Measurements from ENCODE around the gene ANKRD34B.
"Not testable (repeated sequence)": the region's sequence is repeated elsewhere in the genome, so short reads cannot be mapped to it uniquely, and the experiment has no call there.

The ANKRD34B gene

DNA sequence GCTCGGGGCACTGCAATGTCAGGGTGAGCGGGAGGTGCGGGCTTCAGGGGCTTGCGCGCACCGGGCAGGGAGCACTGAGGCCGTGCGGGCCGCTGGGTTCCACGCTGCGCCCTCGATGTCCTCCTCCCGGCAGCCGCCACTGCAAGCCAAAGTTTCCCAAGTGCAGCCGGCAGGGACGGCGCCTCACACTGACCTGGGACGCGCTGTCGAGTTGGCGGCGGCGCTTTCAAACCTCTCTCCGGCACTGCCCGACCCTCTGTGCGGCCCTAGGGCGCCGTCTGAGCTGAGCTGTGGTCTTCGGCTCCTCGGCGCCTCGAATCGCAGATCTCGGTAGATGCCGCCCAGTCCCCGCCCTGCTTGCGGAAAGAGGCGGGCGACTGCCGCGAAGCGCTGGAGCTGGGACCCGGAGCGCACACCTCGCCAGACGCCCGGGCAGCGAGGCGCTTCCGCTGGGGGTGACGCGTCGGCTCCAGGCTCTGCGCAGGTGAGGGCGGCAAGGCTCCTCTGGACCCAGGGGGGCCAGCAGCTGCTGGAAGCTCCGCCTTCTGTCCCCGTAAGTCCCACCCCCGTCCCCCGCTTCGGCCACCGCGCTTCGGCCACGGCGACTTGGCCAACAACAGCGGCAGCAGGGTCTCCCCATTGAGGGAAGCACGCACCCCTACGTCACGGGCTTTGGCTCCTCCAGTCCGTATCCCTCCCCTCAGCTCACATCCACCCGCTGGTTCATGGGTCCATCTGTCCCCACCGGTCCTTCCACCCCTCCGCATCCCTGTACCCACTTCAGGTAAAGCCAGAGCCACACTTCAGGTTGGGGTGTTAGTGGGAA, at the start of gene ANKRD34B:
TSS of gene ANKRD34B (minus strand) at position 320 of the 826 bp plus-strand sequence. CDS start 10,261 bp downstream, outside the sequence.
- in situ Hi-C loops (cut with MboI; ENCODE audit: low sequenced_read_pairs) = no loop called here

DNA sequence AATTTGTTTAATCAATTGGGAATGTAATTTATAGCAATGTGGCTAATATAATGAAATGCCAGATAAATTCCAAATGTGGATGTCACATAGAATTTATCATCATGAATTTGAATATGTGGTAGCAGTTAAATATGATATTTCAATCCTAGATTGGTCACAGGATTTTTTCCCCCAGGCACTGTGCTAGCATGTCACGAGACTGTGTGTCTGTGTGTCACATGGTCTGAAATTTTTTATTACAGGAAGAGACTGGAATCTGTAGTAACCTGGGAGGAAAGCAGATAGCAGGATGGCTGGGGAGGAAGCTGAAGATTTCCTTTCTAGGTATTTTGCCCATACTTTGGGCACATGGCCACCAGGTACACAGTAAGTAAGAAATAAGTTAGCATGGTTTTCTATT, 49.0 kb upstream of the ANKRD34B start:
- in situ Hi-C loops (cut with MboI; ENCODE audit: low sequenced_read_pairs) = no loop called here

DNA sequence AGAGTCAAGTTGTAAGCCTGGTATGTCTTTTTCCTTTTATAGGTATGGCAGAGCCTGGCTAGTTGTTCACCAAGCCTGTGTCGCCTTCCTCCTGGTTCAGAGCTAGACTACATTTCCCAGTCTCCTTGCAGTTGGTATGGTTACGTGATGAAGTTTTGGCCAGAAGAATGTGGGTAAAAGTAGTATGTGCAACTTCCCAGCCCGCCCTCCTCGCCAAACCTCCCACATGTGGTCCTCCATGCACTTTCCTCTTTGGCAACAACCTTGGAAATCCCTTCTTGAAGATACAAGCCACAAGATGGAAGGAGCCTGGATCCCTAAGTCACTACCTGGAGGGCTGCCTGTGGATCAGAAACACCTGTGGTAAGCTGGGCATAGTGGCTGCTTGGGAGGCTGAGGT, 48.4 kb upstream of the ANKRD34B start:
- in situ Hi-C loops (cut with MboI; ENCODE audit: low sequenced_read_pairs) = no loop called here

DNA sequence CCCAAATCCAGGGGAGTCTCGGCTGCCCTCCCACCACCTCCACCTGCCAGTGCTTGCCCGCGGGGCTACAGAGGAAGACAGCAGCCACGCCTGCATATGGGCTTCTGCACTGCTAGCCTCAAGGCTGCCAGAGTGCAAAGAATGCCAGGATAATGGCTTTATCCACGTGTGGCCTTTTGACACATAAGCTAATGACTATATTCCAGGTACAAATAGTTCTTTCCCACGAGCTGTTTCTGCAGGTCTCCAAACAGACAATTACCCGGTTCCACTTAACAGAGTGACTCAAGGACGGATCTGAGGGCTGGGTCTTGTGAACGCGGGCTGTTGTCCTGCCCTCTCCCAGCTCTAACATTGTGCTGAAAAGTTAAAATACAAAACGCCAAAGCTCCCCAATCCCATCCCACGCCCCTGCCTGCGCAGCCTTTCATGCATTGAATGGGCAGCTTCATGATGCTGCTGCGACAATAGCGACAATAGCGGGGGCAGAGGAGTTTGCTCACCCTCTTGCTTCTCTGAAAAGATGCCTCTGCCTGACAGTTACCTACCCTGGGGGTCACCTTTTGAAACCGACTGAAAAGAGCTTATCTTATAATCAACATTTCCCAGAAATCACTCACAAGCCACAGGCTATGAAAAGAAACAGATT, 45.3 kb upstream of the ANKRD34B start:
- in situ Hi-C loops (cut with MboI; ENCODE audit: low sequenced_read_pairs) = no loop called here

DNA sequence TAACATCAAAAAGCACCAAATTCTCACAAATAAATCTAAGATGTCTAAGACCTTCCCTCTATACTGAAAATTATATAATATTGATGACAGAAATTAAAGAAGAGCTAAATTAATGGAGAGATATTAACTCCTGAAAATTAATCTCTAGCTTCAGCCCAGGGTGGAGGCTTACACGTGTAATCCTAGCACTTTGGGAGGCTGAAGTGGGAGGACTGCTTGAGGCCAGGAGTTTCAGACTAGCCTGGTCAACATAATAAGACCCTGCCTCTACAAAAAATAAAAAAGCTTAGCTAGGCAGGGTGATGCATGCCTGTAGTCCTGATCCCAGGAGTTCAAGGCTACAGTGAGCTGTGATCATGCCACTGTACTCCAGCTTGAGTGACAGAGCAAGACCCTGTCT, 39.6 kb upstream of the ANKRD34B start:
- in situ Hi-C loops (cut with MboI; ENCODE audit: low sequenced_read_pairs) = no loop called here

DNA sequence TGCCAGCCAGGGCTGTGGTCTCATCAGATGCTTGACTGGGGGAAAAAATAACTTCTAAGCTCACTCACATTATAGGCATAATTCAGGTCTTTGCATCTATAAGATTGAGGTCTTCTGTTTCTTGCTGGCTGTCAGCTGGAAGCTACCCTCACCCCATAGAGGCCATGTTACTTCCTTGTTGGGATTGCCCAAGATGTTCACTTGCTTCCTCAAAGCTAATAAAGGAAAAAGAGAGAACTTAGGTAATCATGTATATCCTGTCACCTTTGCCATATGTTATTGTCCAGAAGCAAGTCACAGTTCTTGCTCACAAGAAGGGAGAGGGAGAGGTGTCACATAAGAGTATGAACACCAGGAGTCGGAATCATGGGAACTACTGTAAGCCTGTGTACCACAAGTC, 38.7 kb upstream of the ANKRD34B start:
- in situ Hi-C loops (cut with MboI; ENCODE audit: low sequenced_read_pairs) = no loop called here

DNA sequence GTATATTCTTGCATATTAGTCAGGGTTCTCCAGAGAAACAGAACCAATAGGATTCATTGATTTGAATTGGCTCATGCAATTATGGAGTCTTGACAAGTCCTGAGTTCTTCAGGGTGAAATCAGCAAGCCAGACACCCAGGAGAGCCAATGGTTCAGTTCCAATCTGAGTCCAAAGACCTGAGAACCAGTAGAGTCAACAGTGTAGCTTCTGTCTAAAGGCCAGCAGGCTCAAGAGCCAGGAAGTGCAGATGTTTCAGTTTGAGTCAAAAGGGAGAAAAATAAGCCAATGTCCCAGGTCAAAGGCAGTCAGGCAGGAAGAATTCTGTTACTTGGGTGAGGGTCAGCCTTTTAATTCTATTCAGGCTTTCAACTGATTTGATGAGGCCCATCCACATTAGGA, 37.8 kb upstream of the ANKRD34B start:
- in situ Hi-C loops (cut with MboI; ENCODE audit: low sequenced_read_pairs) = no loop called here

DNA sequence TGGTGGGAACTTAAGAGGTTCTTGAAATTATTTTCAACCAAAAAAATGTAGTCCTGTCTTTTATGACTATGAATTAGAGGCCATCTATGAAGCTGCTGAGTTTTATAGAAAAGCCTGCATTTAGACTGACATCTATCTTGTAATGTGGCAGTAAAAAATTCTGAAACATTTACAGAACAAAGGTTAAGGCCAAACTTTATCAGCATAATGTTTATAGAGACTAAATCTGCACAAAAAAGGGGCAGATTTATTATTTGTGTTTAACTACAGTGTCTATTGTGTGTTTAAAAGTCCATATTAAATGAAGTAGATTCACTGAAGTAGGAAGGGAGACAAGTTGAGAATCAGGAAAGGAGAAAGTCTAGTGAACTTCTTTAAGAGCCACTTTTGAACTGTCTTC, 37.3 kb upstream of the ANKRD34B start:
- in situ Hi-C loops (cut with MboI; ENCODE audit: low sequenced_read_pairs) = no loop called here

DNA sequence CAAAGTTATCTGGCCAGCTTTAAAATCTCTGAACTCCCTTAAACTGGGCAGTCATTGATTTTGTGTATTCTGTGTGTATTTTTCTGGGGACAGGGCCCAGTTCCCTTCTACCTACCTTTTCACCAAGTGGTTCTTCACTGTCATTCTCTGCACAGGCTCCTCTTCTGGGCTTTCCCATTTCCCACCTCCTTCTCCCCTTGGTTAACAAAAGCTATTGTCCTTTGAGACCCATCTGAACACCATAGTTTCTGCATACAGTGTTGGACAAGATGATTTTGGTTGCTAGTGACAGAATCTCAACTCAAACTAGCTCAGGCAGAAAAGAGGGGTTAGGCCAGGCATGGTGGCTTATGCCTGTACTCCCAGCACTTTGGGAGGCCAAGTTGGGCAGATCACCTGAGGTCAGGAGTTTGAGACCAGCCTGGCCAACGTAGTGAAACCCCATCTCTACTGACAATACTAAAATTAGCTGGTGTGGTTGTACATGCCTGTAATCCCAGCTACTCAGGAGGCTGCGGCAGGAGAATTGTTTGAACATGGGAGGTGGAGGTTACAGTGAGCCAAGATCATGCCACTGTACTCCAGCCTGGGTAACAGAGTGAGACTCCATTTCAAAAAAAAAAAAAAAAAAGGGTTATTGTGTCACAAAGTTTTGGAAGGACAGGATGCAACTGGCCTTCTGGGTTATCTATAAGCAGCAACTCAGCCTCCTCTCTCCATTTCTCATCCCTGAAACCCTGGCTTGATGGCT, 31.0 kb upstream of the ANKRD34B start:
- in situ Hi-C loops (cut with MboI; ENCODE audit: low sequenced_read_pairs) = no loop called here

DNA sequence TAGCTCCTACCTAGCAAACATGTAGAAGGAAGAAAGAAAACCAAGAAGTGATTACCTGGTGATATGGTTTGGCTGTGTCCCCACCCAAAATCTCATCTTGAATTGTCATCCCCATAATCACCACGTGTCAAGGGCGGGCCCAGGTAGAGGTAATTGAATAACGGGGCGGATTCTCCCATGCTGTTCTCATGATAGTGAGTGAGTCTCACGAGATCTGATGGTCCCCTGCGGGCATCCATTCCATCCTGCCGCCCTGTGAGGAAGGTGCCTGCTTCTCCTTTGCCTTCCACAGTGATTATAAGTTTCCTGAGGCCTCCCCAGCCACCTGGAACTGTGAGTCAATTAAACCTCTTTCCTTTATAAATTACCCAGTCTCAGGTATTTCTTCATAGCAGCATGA, 27.4 kb upstream of the ANKRD34B start:
- in situ Hi-C loops (cut with MboI; ENCODE audit: low sequenced_read_pairs) = no loop called here

DNA sequence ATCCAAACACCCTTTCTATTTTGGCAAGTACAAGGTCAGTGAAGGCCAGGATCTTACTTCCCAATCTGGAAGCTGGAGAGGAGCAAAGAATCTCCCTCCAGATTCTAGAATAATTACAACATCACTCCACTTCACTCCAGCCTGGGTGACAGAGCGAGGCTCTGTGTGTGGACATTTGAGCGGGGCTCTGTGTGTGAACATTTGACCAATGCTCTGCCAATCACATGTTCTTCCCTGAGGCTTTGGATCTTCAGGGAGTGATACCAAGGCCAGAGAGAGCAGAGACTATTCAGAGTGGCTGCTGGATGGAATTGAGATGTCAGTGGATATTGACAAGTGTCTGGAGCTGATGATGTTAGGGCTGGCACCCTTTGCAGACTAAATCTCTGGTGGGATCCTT, 24.7 kb upstream of the ANKRD34B start:
- in situ Hi-C loops (cut with MboI; ENCODE audit: low sequenced_read_pairs) = no loop called here

DNA sequence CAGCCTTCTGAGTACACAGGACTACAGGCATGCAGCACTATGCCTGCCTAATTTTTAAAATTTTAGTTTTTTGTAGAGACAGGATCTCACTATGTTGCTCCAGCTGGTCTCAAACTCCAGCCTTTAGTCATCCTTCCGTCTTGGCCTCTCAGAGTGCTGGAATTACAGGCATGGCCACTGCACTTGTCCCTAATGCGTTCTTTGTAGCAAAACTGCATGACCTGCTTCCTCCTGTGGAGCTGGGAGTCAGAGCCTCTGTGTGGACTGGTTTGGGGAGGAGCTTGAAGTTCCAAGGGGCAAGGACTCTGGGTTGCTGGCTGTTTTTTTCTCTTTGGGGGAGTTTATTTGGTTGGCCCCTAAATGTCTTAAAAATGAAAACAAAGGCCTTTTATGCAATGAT, 22.7 kb upstream of the ANKRD34B start:
- in situ Hi-C loops (cut with MboI; ENCODE audit: low sequenced_read_pairs) = no loop called here

DNA sequence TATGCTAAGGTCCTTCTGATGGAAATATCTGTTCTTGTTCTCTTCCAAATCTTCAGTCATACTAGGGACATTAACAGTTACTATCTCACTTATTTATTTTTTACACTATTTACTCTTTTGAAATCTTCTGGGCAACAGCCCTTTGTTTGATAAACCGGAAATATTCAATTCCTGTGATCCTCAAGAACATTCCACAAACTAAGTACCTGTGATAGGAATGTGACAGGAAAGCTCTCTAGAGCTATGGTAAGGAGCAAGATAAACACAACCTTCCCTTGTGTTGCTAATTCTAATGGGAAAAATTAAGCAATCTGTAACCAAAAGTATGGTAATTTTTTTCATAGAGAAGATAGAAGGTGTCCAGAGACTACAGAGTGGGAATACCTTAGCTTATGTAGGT, 22.0 kb upstream of the ANKRD34B start:
- in situ Hi-C loops (cut with MboI; ENCODE audit: low sequenced_read_pairs) = no loop called here

DNA sequence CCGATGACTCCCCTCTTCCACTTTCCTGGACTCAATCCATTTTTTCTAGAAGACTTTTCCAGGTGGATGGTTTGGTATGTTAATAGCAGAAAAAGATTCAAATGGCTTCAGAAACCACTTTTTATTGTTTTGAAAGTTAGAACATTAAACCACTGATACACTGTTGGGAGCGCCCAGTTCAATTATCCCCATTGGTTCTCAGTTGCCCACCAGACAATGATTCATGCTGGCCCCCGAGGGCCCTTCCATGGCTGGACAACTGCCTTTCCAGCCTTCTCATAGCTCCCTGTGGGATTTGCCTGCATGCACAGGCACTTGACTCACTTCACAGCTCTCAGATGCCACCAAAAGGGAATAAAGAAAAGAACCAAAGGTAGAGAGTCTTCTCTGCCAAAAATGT, 21.3 kb upstream of the ANKRD34B start:
- in situ Hi-C loops (cut with MboI; ENCODE audit: low sequenced_read_pairs) = no loop called here

DNA sequence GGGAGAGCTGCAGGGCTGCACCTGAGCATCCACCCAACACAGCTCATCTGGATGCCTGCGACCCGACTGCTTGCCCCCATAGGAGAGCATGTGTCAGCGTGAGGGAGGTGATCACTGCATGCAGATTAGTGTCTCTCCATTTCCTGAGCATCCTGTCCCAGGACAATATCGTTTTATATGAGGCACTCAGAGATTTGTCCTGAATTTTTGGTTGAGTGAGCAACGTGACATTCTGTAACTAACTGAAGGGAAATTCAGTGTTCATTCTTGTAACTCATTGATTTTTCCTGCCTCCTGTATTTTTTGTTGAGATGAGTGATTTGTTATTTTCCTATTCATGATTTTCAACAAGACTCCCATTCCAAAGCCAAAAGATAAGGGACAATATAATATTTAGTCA, 20.7 kb upstream of the ANKRD34B start:
- in situ Hi-C loops (cut with MboI; ENCODE audit: low sequenced_read_pairs) = no loop called here

DNA sequence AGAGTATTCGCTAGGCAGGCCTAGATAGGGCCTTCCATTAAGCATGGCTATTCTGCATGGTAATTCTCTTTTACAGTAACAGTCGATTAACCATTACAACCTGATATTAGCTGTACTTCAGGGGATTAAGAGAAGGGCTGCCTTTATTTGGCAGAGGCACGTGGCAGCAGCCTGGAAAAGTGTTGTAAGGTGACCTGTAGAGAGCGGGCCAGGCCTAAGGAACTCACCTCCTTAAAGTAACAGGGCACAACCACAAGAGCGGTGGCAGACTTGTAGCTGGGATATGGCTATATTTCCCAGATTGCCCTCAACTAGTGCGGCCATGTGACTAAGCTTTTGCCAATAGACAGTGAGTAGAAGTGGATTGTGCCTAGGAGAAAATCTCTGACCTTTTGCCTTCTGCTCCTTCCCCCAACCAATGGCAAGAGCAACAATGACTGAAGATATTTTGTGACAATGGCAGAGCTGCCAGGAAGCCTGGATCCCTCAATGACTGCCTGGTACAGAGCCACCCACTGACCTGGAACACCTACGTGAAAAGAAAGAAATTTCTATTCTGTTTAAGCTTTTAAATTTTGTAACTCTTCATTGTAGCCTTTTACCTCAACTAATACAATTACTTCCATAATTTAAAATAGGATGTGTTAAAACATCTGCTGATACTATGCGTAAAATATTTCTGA, 18.9 kb upstream of the ANKRD34B start:
- in situ Hi-C loops (cut with MboI; ENCODE audit: low sequenced_read_pairs) = no loop called here

DNA sequence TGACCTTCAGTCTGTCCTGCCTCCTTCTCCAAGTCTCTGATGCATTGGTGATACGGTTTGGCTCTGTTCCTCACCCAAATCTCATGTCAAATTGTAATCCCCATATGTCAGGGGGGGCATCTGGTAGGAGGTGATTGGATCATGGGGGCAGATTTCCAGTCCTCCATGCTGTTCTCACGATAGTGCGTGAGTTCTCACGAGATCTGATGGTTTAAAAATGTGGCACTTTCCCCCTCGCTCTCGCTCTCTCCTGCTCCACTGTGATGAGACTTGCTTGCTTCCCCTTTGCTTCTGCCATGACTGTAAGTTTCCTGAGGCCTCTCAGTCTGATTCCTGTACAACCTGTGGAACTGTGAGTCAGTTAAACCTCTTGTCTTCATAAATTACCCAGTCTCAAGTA, 14.7 kb upstream of the ANKRD34B start:
- in situ Hi-C loops (cut with MboI; ENCODE audit: low sequenced_read_pairs) = no loop called here

DNA sequence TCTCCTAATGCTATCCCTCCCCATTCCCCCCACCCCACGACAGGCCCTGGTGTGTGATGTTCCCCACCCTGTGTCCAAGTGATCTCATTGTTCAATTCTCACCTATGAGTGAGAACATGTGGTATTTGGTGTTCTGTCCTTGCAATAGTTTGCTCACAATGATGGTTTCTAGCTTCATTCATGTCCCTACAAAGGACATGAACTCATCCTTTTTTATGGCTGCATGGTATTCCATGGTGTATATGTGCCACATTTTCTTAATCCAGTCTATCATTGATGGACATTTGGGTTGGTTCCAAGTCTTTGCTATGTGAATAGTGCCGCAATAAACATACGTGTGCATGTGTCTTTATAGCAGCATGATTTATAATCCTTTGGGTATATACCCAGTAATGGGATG, 10.2 kb upstream of the ANKRD34B start:
- in situ Hi-C loops (cut with MboI; ENCODE audit: low sequenced_read_pairs) = not testable (repeated sequence)

DNA sequence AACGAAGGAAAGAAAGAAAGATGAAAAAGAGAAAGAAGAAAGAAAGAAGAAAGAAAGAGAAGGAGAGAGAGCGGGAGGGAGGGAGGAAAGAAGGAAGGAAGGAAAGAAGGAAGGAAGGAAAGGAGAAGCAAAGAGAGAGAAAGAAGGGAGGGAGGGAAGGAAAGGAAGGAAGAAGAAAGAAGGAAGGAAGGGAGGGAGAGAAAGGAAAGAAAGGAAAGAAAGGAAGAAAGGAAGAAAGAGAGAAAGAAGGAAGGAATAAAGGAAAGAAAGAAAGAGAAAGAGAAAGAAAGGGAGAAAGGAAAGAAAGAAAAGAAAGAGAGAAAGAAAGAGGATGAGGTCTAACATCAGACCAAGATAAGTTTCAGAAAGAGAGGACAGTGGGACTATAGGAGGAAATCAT, 9.0 kb upstream of the ANKRD34B start:
- in situ Hi-C loops (cut with MboI; ENCODE audit: low sequenced_read_pairs) = no loop called here

DNA sequence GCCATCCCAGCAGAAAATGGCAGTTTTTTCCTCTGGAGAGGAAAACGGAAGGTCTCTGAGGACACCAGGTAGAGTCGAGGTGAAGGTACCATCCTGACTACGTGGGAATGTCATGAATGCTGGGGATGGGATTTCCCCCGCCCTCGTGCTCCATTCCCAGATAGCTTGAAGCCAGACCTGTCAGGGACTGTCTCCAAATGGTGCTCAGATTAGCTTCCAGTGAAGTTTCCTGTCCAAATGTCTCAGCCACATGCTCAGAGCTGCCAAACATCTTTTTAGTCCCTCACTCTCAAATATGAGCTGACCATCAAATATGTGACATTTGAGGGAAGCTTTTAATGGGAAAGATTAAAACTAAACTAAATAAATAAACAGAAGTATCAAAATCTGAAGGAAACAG, 7.6 kb upstream of the ANKRD34B start:
- in situ Hi-C loops (cut with MboI; ENCODE audit: low sequenced_read_pairs) = no loop called here

DNA sequence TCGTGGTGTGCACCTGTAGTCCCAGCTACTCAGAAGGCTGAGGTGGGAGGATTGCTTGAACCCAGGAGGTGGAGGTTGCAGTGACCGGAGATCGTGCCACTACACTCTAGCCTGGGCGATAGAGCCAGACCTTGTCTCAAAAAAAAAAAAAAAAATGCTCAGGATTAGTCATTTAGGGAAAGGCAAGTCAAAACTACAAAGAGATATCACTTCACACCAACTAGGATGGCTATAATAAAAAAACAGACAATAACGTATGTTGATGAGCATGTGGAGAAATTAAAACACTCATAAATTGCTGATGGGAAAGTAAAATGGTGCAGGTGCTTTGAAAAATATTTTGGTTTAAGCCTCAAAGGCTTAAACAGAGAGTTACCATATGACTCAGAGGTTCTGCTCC, 6.3 kb upstream of the ANKRD34B start:
- in situ Hi-C loops (cut with MboI; ENCODE audit: low sequenced_read_pairs) = no loop called here

Data from HL-60/S4 (cell line).